ENCODE results near the gene FGF22. TPM values are rescaled to one million over a fixed set of nuclear protein-coding genes. Genes with fewer than 3 reads are reported as not detected.

Gene FGF22
- polyA plus RNA-seq, 3 donors: not detected

DNA sequence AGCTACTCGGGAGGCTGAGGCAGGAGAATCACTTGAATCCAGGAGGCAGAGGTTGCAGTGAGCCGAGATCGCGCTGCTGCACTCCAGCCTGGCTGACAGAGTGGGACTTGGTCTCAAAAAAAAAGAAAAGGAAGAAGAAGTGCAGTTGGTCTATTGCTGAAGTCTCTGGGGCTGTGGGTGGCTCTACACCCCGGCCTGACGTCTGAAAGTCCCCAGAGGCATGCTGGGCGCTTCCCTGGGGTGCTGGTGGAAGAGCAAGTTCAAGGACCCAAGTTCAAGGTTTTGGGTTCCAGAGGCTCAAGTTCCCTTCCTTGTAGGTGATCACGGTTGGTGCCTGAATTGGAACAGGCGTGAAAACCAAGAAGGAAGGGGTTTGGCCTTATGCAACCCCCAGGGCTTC lies 46.2 kb upstream of the FGF22 start:
- Histone ChIP-seq H3K9me3 (replicated peaks in 1 of 2; ENCODE audit: control insufficient read depth in 1 of 2, insufficient read depth in 1 of 2, low read length in 2 of 2) (peaks cover 5 to 11% of the 10 kb centered on the region in 2 donors), H3K4me3 (replicated peaks in 1 of 3; ENCODE audit: low read depth in 2 of 3, low read length in 3 of 3) (no peak overlapping the region), H3K79me2 (ENCODE audit: insufficient read depth, low read length) (no peaks in the 10 kb centered on the region), H2AFZ (ENCODE audit: insufficient read depth, low read depth, low read length, poor library complexity, severe bottlenecking) (no peak overlapping the region), H3K36me3 (replicated peaks in 1 of 2; ENCODE audit: control insufficient read depth in 1 of 2, insufficient read depth in 2 of 2, low read length in 2 of 2) (no peaks in the 10 kb centered on the region), H3K27me3 (ENCODE audit: control insufficient read depth in 2 of 2, insufficient read depth in 2 of 2, low read length in 2 of 2) (peaks cover 10 to 33% of the 10 kb centered on the region in 2 donors), H3K4me2 (replicated peaks; ENCODE audit: extremely low read depth, low read length, poor library complexity, severe bottlenecking) (no peak overlapping the region), H4K20me1 (ENCODE audit: insufficient read depth, low read length) (no peaks in the 10 kb centered on the region), H3K27ac (ENCODE audit: low read depth in 1 of 2, low read length in 2 of 2) (no peak overlapping the region), H3K4me1 (ENCODE audit: control insufficient read depth in 1 of 2, insufficient read depth in 2 of 2, low read length in 2 of 2) (no peaks in the 10 kb centered on the region), H3K9ac (ENCODE audit: insufficient read depth, low read length, poor library complexity, severe bottlenecking) (no peak overlapping the region)
- Mint-ChIP-seq H3K27me3 (ENCODE audit: low read depth in 3 of 3) (peaks cover 34 to 60% (median 46%) of the 10 kb centered on the region in 3 donors), H3K27ac (no peak overlapping the region), H3K4me1 (peaks cover 2% of the 10 kb centered on the region), H3K36me3 (no peaks in the 10 kb centered on the region), H3K4me3 (no peak overlapping the region), H3K9me3 (peaks cover 0 to 23% (median 9%) of the 10 kb centered on the region in 7 donors)
- no peak for DNase-seq
- intact Hi-C loops (cut with micrococcal nuclease): no loop called here
- WGBS (ENCODE audit: insufficient coverage): 58% methylated on average over 7 of the region's 9 CpGs
- TF ChIP-seq, protein P1, sequence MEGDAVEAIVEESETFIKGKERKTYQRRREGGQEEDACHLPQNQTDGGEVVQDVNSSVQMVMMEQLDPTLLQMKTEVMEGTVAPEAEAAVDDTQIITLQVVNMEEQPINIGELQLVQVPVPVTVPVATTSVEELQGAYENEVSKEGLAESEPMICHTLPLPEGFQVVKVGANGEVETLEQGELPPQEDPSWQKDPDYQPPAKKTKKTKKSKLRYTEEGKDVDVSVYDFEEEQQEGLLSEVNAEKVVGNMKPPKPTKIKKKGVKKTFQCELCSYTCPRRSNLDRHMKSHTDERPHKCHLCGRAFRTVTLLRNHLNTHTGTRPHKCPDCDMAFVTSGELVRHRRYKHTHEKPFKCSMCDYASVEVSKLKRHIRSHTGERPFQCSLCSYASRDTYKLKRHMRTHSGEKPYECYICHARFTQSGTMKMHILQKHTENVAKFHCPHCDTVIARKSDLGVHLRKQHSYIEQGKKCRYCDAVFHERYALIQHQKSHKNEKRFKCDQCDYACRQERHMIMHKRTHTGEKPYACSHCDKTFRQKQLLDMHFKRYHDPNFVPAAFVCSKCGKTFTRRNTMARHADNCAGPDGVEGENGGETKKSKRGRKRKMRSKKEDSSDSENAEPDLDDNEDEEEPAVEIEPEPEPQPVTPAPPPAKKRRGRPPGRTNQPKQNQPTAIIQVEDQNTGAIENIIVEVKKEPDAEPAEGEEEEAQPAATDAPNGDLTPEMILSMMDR (IDR thresholded peaks at IDR 0.05): no peak

GRCh38 chr19:594265-594870 lies 45.3 kb upstream of the FGF22 start:
- Mint-ChIP-seq H3K36me3 (no peaks in the 10 kb centered on the region), H3K27me3 (ENCODE audit: low read depth in 3 of 3) (peaks cover 26 to 52% (median 45%) of the 10 kb centered on the region in 3 donors), H3K9me3 (peaks cover 0 to 18% (median 6%) of the 10 kb centered on the region in 7 donors), H3K4me1 (no peaks in the 10 kb centered on the region), H3K4me3 (no peak overlapping the region), H3K27ac (no peak overlapping the region)
- Histone ChIP-seq H2AFZ (ENCODE audit: insufficient read depth, low read depth, low read length, poor library complexity, severe bottlenecking) (no peak overlapping the region), H3K27me3 (ENCODE audit: control insufficient read depth in 2 of 2, insufficient read depth in 2 of 2, low read length in 2 of 2) (peaks cover 5 to 24% of the 10 kb centered on the region in 2 donors), H3K27ac (ENCODE audit: low read depth in 1 of 2, low read length in 2 of 2) (no peak overlapping the region), H4K20me1 (ENCODE audit: insufficient read depth, low read length) (no peaks in the 10 kb centered on the region), H3K4me3 (replicated peaks in 1 of 3; ENCODE audit: low read depth in 2 of 3, low read length in 3 of 3) (no peak overlapping the region), H3K9me3 (replicated peaks in 1 of 2; ENCODE audit: control insufficient read depth in 1 of 2, insufficient read depth in 1 of 2, low read length in 2 of 2) (peaks cover 5 to 6% of the 10 kb centered on the region in 2 donors), H3K79me2 (ENCODE audit: insufficient read depth, low read length) (no peaks in the 10 kb centered on the region), H3K9ac (ENCODE audit: insufficient read depth, low read length, poor library complexity, severe bottlenecking) (no peak overlapping the region), H3K4me2 (replicated peaks; ENCODE audit: extremely low read depth, low read length, poor library complexity, severe bottlenecking) (no peak overlapping the region), H3K36me3 (replicated peaks in 1 of 2; ENCODE audit: control insufficient read depth in 1 of 2, insufficient read depth in 2 of 2, low read length in 2 of 2) (no peaks in the 10 kb centered on the region), H3K4me1 (ENCODE audit: control insufficient read depth in 1 of 2, insufficient read depth in 2 of 2, low read length in 2 of 2) (no peaks in the 10 kb centered on the region)
- whole genome bisulfite sequencing (ENCODE audit: insufficient coverage): 78% methylated on average over 21 of the region's 24 CpGs
- TF ChIP-seq, protein P1 (IDR thresholded peaks at IDR 0.05): no peak
- no peak for DNase-seq
- intact Hi-C loops (cut with micrococcal nuclease): no loop called here

All from CD14-positive monocyte (primary cell).